Uterus (tissue), 4 donors: ENCODE results near the gene FGFRL1. TPM values are rescaled to one million over a fixed set of nuclear protein-coding genes. Genes with fewer than 3 reads are reported as not detected.
"Not testable (repeated sequence)": the region's sequence is repeated elsewhere in the genome, so short reads cannot be mapped to it uniquely, and the experiment has no call there.

ENCODE experiments used
- DNase-seq, 2 donors: peaks; one replicate each; pipeline ENCODE4 v3.0.0-alpha.2; 2019 to 2020
- H3K27ac ChIP-seq, 2 donors: fragments of 200-600 bp; sonication (generic); 1 replicate in 1 of 2; 2 replicates in 1 of 2; pipeline ENCODE4 v1.5.1; 2016 to 2018
- H3K27me3 ChIP-seq, 2 donors: fragments of 200-600 bp; sonication (generic); one replicate each; pipeline ENCODE4 v1.5.1; 2018 to 2019; ENCODE audit warnings: control low read depth in 1 of 2
- H3K36me3 ChIP-seq, 2 donors: fragments of 200-600 bp; sonication (generic); one replicate each; pipeline ENCODE4 v1.5.1; 2019; ENCODE audit warnings: control low read depth in 1 of 2
- H3K4me1 ChIP-seq, 2 donors: fragments of 200-600 bp; sonication (generic); one replicate each; pipeline ENCODE4 v1.5.1; 2018 to 2019; ENCODE audit warnings: control low read depth in 1 of 2
- H3K4me3 ChIP-seq, 2 donors: fragments of 200-600 bp; sonication (generic); 1 replicate in 1 of 2; 2 replicates in 1 of 2; pipeline ENCODE4 v1.5.1; 2018 to 2019; ENCODE audit warnings: mild to moderate bottlenecking in 1 of 2
- H3K9me3 ChIP-seq, 2 donors: fragments of 200-600 bp; sonication (generic); one replicate each; pipeline ENCODE4 v1.5.1; 2019; ENCODE audit warnings: control low read depth in 1 of 2
- POLR2A ChIP-seq, 2 donors: fragments of 450-650 bp; IDR thresholded peaks; one replicate each; pipeline ENCODE4 v1.6.1; 2016; ENCODE audit warnings: antibody characterized with exemption in 2 of 2, mild to moderate bottlenecking in 1 of 2, moderate library complexity in 1 of 2
- intact Hi-C: fragments of 100-400 bp; cut with DNase I; formaldehyde crosslinking; loops from one replicate; pipeline ENCODE4 v1.15.1; 2023; ENCODE audit warnings: low total_unique reads
- total RNA-seq, 4 donors: library from RNA; depleted of rRNA in 3 of 4; stranded (reverse); fragments of >200 nt in 3 of 4; gene quantifications; one replicate each; pipeline versions ENCODE4 v1.1.0 to v1.2.4, GENCODE V29; 2014 to 2023
- TF ChIP-seq, protein P1 (sequence below), 4 experiments: fragments of 200-600 bp in 2 of 4; fragments of 450-650 bp in 2 of 4; sonication (generic) in 2 of 4; IDR thresholded peaks; one replicate each; pipeline ENCODE4 v1.5.1; 2016 to 2019; ENCODE audit warnings: antibody characterized with exemption in 4 of 4, mild to moderate bottlenecking in 2 of 4, moderate library complexity in 1 of 4
- donor health status: DM: yes; HTN: yes; CAD: no.

Gene FGFRL1
- total RNA-seq, 4 donors from 2014 or later: 2.8 to 24.8 (median 13.9) TPM

DNA sequence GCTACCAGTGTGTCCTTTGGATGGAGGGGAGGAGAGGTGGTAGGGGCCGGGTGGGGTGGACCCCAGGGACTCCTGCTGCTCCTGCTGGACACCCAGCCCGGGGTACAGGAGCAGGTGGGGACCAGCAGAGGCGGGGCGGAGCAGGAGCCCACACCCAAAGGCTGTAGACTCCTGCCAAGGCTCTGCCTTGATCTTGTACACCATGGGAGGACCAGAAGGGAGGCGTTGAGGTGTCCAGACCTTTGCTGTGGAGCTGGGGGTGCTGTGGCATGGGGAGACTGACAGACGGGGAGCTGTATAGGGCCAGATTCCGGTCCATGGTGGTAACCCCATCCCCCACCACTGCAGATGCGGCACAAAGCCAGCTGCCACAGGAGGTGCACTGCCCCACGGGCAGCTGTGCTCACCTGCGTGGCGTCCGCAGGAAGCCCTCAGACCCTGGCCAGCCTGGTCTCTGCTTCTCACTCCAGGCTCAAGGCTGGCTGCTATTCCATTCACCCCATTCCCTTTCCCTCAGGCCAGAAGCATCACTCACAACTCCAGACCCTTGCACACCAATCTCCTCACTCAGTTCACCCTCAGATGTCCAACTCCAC lies 13.2 kb upstream of the FGFRL1 start:
- Histone ChIP-seq H3K9me3 (no peaks in the 10 kb centered on the region), H3K36me3 (no peaks in the 10 kb centered on the region), H3K4me1 (peaks cover 0 to 25% of the 10 kb centered on the region in 2 donors), H3K27me3 (peaks cover 10 to 29% of the 10 kb centered on the region in 2 donors), H3K4me3 (no peak overlapping the region), H3K27ac (no peak overlapping the region)
- no peak for DNase-seq
- TF ChIP-seq POLR2A (IDR thresholded peaks at IDR 0.05): no peak
- TF ChIP-seq, protein P1, sequence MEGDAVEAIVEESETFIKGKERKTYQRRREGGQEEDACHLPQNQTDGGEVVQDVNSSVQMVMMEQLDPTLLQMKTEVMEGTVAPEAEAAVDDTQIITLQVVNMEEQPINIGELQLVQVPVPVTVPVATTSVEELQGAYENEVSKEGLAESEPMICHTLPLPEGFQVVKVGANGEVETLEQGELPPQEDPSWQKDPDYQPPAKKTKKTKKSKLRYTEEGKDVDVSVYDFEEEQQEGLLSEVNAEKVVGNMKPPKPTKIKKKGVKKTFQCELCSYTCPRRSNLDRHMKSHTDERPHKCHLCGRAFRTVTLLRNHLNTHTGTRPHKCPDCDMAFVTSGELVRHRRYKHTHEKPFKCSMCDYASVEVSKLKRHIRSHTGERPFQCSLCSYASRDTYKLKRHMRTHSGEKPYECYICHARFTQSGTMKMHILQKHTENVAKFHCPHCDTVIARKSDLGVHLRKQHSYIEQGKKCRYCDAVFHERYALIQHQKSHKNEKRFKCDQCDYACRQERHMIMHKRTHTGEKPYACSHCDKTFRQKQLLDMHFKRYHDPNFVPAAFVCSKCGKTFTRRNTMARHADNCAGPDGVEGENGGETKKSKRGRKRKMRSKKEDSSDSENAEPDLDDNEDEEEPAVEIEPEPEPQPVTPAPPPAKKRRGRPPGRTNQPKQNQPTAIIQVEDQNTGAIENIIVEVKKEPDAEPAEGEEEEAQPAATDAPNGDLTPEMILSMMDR (IDR thresholded peaks at IDR 0.05): no peak
- intact Hi-C loops: no loop called here

DNA sequence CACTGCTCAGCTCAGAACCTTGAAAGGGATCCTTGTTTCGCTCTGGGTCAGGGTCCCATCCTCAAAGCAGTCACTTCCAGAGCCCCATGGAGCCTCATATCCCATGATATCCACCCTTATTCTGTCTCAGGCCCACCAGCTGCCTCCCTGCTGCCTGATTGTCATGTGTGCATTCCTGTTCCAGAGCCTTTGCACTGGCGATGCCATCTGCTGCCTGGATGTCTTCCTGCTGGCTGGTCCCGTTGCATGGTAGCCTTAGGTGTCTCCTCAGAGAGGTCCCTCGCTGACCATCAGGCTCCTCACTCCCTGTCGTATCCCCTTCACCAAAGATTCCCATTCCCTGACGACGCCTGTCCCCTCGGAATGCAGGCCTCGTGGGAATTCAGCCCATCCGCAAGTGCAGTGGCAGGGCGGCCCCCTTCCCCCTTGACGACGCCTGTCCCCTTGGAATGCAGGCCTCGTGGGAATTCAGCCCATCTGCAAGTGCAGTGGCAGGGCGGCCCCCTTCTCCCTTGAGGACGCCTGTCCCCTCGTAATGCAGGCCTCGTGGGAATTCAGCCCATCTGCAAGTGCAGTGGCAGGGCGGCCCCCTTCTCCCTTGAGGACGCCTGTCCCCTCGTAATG lies 12.1 kb upstream of the FGFRL1 start:
- peaks cover 15 to 32% of the 10 kb centered on the region in 2 donors for H3K27me3 ChIP-seq
- H3K36me3 ChIP-seq, intact Hi-C loops, H3K9me3 ChIP-seq, H3K4me3 ChIP-seq, H3K27ac ChIP-seq, DNase-seq: not testable (repeated sequence)
- H3K4me1 ChIP-seq: peaks cover 0 to 29% of the 10 kb centered on the region in 2 donors

DNA sequence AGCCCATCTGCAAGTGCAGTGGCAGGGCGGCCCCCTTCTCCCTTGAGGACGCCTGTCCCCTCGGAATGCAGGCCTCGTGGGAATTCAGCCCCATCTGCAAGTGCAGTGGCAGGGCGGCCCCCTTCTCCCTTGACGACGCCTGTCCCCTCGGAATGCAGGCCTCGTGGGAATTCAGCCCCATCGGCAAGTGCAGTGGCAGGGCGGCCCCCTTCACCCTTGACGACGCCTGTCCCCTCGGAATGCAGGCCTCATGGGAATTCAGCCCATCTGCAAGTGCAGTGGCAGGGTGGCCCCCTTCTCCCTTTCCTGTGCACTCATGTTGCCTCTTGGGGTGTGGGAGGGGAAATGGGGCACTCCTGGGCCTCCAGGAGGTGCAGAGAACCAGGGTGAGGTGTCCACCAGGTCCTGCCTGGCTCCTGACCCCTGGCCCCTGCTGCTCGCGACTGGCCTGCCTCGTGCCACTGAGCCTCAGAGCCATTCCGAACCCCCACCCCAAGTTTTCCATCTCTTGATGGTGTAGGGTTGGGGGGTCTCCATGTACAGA lies 11.5 kb upstream of the FGFRL1 start:
- H3K4me1 ChIP-seq: peaks cover 0 to 29% of the 10 kb centered on the region in 2 donors
- no peak overlapping the region for H3K4me3 ChIP-seq
- H3K9me3 ChIP-seq: no peaks in the 10 kb centered on the region
- no peaks in the 10 kb centered on the region for H3K36me3 ChIP-seq
- intact Hi-C loops: no loop called here
- peaks cover 15 to 32% of the 10 kb centered on the region in 2 donors for H3K27me3 ChIP-seq
- no peak for TF ChIP-seq POLR2A (IDR thresholded peaks at IDR 0.05)
- TF ChIP-seq, protein P1 (IDR thresholded peaks at IDR 0.05): no peak
- no peak overlapping the region for H3K27ac ChIP-seq
- no peak for DNase-seq

DNA sequence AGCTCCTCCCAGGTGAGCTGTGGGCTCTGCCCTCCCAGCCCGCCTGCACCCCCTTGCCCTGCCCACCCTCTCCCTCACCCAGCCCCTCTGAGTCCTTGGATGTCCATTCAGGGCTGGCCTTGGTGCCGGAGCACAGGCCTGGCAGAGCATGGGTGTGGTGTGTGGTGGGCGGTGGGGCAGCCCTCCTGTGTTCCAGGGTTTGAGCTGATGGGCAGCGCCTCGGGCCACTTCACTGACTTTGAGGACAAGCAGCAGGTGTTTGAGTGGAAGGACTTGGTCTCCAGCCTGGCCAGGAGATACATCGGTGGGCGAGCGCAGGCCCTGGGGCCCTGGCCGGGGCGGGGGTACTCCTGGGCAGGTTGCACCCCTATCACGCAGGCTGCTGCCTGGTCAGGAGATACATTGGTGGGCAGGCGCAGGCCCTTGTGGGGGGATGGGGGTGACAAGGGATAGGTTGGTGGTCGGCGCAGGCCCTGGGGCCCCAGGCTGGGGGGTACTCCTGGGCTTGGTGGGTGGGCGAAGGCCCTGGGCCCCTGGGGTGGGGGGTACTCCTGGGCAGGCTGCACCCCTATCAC lies 10.7 kb upstream of the FGFRL1 start:
- H3K4me3 ChIP-seq: no peak overlapping the region
- TF ChIP-seq POLR2A (IDR thresholded peaks at IDR 0.05): no peak
- TF ChIP-seq, protein P1 (IDR thresholded peaks at IDR 0.05): no peak
- intact Hi-C loops: no loop called here
- H3K36me3 ChIP-seq: no peaks in the 10 kb centered on the region
- no peaks in the 10 kb centered on the region for H3K9me3 ChIP-seq
- H3K27me3 ChIP-seq: peaks cover 15 to 32% of the 10 kb centered on the region in 2 donors
- H3K27ac ChIP-seq: no peak overlapping the region
- no peak for DNase-seq
- H3K4me1 ChIP-seq: peaks cover 0 to 29% of the 10 kb centered on the region in 2 donors

DNA sequence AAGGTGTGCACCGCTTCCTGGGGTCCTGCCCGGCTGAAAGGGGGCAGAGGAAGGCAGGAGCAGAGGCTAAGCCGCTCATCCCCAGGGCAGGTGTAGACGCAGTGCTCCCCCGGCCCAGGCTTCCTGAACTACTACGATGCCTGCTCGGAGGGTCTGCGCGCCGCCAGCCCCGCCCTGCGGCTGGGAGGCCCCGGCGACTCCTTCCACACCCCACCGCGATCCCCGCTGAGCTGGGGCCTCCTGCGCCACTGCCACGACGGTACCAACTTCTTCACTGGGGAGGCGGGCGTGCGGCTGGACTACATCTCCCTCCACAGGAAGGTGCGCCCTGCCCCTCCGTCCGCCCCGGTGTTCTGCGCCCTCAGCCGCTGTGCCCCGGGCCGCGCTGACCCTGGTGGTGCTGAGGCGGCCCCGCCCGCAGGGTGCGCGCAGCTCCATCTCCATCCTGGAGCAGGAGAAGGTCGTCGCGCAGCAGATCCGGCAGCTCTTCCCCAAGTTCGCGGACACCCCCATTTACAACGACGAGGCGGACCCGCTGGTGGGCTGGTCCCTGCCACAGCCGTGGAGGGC lies 9.8 kb upstream of the FGFRL1 start:
- Histone ChIP-seq H3K27me3 (peaks cover 15 to 32% of the 10 kb centered on the region in 2 donors), H3K4me1 (peaks cover 0 to 29% of the 10 kb centered on the region in 2 donors), H3K27ac (no peak overlapping the region), H3K4me3 (no peak overlapping the region), H3K36me3 (no peaks in the 10 kb centered on the region), H3K9me3 (no peaks in the 10 kb centered on the region)
- intact Hi-C loops: no loop called here
- no peak for TF ChIP-seq POLR2A (IDR thresholded peaks at IDR 0.05)
- no peak for DNase-seq
